H1 (cell line): Measurements from ENCODE around the gene CAMTA1. TPM values are rescaled to one million over a fixed set of nuclear protein-coding genes. Genes with fewer than 3 reads are reported as not detected.

Source experiments
- ATF3 ChIP-seq: IDR thresholded peaks from 2 replicates; pipeline ENCODE4 v1.6.1; 2011; ENCODE audit warnings: low read depth, mild to moderate bottlenecking, low read length; ENCODE audit not compliant: insufficient read depth
- CTBP2 ChIP-seq: IDR thresholded peaks from 2 replicates; pipeline ENCODE4 v1.7.0; 2011; ENCODE audit warnings: borderline replicate concordance, mild to moderate bottlenecking, moderate library complexity, mixed read lengths, low read length; ENCODE audit not compliant: insufficient read depth, insufficient read length
- SP4 ChIP-seq: IDR thresholded peaks from 2 replicates; pipeline ENCODE4 v1.6.1; 2012; ENCODE audit warnings: low read length, inconsistent platforms
- USF2 ChIP-seq: IDR thresholded peaks from 2 replicates; pipeline ENCODE4 v1.6.1; 2011; ENCODE audit warnings: low read length, improper control_type of control experiment
- polyA plus RNA-seq, 7 experiments: library from polyadenylated mRNA; depleted of rRNA in 3 of 7; stranded (reverse) in 5 of 7; unstranded in 2 of 7; fragments of >200 nt in 5 of 7; fragments of 200-250 nt in 2 of 7; gene quantifications; 1 replicate in 5 of 7; 2 replicates in 1 of 7; 4 replicates in 1 of 7; pipeline versions ENCODE4 v1.2.1 to v1.2.3, GENCODE V29; 2011 to 2013; ENCODE audit warnings: missing spikeins in 2 of 7, mixed read lengths in 2 of 7
- total RNA-seq: library from RNA; stranded (reverse); fragmentation: NEBNext Ultra II Directional; extraction: Animal tissue kit (Norgen Biotek cat#: 25700); gene quantifications from 2 replicates; pipeline ENCODE4 v1.2.1, GENCODE V29; 2021

Gene CAMTA1
- total and polyA plus RNA-seq, 2 of the 8 experiments (the other 6 are each of a cell fraction or from before 2014, with no cell fraction given), result 65.0 to 119 TPM

- TF ChIP-seq CTBP2 (no peak), SP4 (no peak), USF2 (no peak), ATF3 (no peak)
- TF ChIP-seq, all 59 proteins: peak for 0
Observed at GRCh38 chr1:7263021-7263960, 478.0 kb downstream of the CAMTA1 start (continued).
